Thyroid gland (tissue), 4 donors: ENCODE data around the gene RPS6KC1.

ENCODE experiments used
- CTCF ChIP-seq, 6 experiments: fragments of 200-600 bp in 3 of 6; fragments of 450-650 bp in 3 of 6; sonication (generic) in 3 of 6; IDR thresholded peaks; one replicate each; pipeline ENCODE4 v1.5.1; 2016 to 2019; ENCODE audit warnings: antibody characterized with exemption in 6 of 6, mild to moderate bottlenecking in 2 of 6, inconsistent platforms in 1 of 6, moderate library complexity in 1 of 6
- POLR2A ChIP-seq, 2 donors: fragments of 450-650 bp; IDR thresholded peaks; one replicate each; pipeline ENCODE4 v1.6.1; 2017; ENCODE audit warnings: antibody characterized with exemption in 2 of 2, mild to moderate bottlenecking in 2 of 2, moderate library complexity in 1 of 2

- no peak for TF ChIP-seq CTCF (IDR thresholded peaks at IDR 0.05)
- no peak for TF ChIP-seq POLR2A (IDR thresholded peaks at IDR 0.05)
Measured at GRCh38 chr1:213110349-213111300, 59.6 kb downstream of the RPS6KC1 start.
